NT2/D1 (cell line): ENCODE data around the gene LIMK1.

Source experiments
- YY1 ChIP-seq: IDR thresholded peaks from 2 replicates; pipeline ENCODE4 v1.6.1; 2011; ENCODE audit not compliant: insufficient read length, insufficient read depth
- ZNF274 ChIP-seq: IDR thresholded peaks from 2 replicates; pipeline ENCODE4 v1.6.1; 2011; ENCODE audit warnings: mild to moderate bottlenecking, low read depth, low read length

- no peak for TF ChIP-seq YY1
- no peak for TF ChIP-seq ZNF274
These were observed 81.4 kb downstream of the LIMK1 start for GRCh38 chr7:74164985-74165456.
